ENCODE results near the gene MRPL44. TPM values are rescaled to one million over a fixed set of nuclear protein-coding genes. Genes with fewer than 3 reads are reported as not detected.
A peak's percentile ranks its signal among the peaks of the same experiment; 100 is the strongest.

Gene MRPL44
- total and polyA plus RNA-seq, 7 experiments from 2014 or later: 18.0 to 36.2 (median 26.9) TPM

- H3K36me3 ChIP-seq (ENCODE audit: control insufficient read depth in 2 of 3, insufficient read depth in 3 of 3, low read length in 3 of 3): peaks cover 0 to 11% (median 0%) of the 10 kb centered on the region in 3 experiments
- H3K27ac ChIP-seq (ENCODE audit: low read depth, low read length): no peak overlapping the region
- no peaks in the 10 kb centered on the region for H3K27me3 ChIP-seq (ENCODE audit: control insufficient read depth in 2 of 2, insufficient read depth in 2 of 2, low read length in 2 of 2)
- ATAC-seq (no peak), DNase-seq (no peak)
- peak overlapping the region in 9 of 10 donors; percentile 2 to 29 (median 16) for H3K4me3 Mint-ChIP-seq
- ChIA-PET CTCF (interaction anchor here (0.6 kb wide), 1 partner anchor 113 kb away, joined by 3 read pairs; no protein-coding TSS in a partner anchor), POLR2A (interaction anchor here (1.3 kb wide), 1 partner anchor 11 kb away, joined by 7 read pairs; no protein-coding TSS in a partner anchor)
- peaks cover 0 to 11% (median 0%) of the 10 kb centered on the region in 5 donors for H3K36me3 Mint-ChIP-seq
- H3K27me3 Mint-ChIP-seq: no peaks in the 10 kb centered on the region
- intact Hi-C loops (cut with micrococcal nuclease): loop anchor here in 1 of 2 donors (1.0 to 10.0 kb wide), 3 partner anchors 8 to 973 kb away; partner anchors contain the start of gene MRPL44
- H3K4me1 Mint-ChIP-seq: peaks cover 21 to 66% (median 58%) of the 10 kb centered on the region in 7 donors
- no peaks in the 10 kb centered on the region for H3K9me3 ChIP-seq (ENCODE audit: control insufficient read depth in 2 of 3, low read length in 3 of 3)
- H3K4me1 ChIP-seq (ENCODE audit: control insufficient read depth in 2 of 2, insufficient read depth in 2 of 2, low read length in 2 of 2): peaks cover 13 to 34% of the 10 kb centered on the region in 2 donors
- H3K4me3 ChIP-seq (ENCODE audit: low read length): no peak overlapping the region
- peak overlapping the region in 6 of 9 donors; percentile 36 to 94 (median 76) for H3K27ac Mint-ChIP-seq
- H3K9me3 Mint-ChIP-seq: no peaks in the 10 kb centered on the region
Observed at GRCh38 chr2:223949241-223949840, 7.9 kb upstream of the MRPL44 start.

- ATAC-seq (no peak), DNase-seq (no peak)
- H3K9me3 ChIP-seq (ENCODE audit: control insufficient read depth in 2 of 3, low read length in 3 of 3): no peaks in the 10 kb centered on the region
- H3K27ac ChIP-seq (ENCODE audit: low read depth, low read length): no peak overlapping the region
- H3K27me3 ChIP-seq (ENCODE audit: control insufficient read depth in 2 of 2, insufficient read depth in 2 of 2, low read length in 2 of 2): no peaks in the 10 kb centered on the region
- H3K4me1 ChIP-seq (ENCODE audit: control insufficient read depth in 2 of 2, insufficient read depth in 2 of 2, low read length in 2 of 2): peaks cover 10 to 29% of the 10 kb centered on the region in 2 donors
- H3K4me3 Mint-ChIP-seq: peak overlapping the region in 8 of 10 donors; percentile 26 to 69 (median 50)
- H3K9me3 Mint-ChIP-seq: no peaks in the 10 kb centered on the region
- peak overlapping the region in 7 of 9 donors; percentile 26 to 94 (median 69) for H3K27ac Mint-ChIP-seq
- no peak overlapping the region for H3K4me3 ChIP-seq (ENCODE audit: low read length)
- H3K36me3 Mint-ChIP-seq: peaks cover 0 to 9% (median 0%) of the 10 kb centered on the region in 5 donors
- intact Hi-C loops (cut with micrococcal nuclease): loop anchor here in 1 of 2 donors (10.0 kb wide), 3 partner anchors 226 to 1104 kb away; no protein-coding TSS in a partner anchor
- H3K4me1 Mint-ChIP-seq: peaks cover 18 to 69% (median 51%) of the 10 kb centered on the region in 7 donors
- H3K36me3 ChIP-seq (ENCODE audit: control insufficient read depth in 2 of 3, insufficient read depth in 3 of 3, low read length in 3 of 3): no peaks in the 10 kb centered on the region
- ChIA-PET POLR2A (interaction anchor here (1.3 kb wide), 1 partner anchor 9 kb away, joined by 7 read pairs; no protein-coding TSS in a partner anchor), CTCF (no interaction called here)
- no peaks in the 10 kb centered on the region for H3K27me3 Mint-ChIP-seq
Observed at GRCh38 chr2:223950448-223951347, 6.6 kb upstream of the MRPL44 start.

- DNase-seq: no peak
- H3K36me3 Mint-ChIP-seq: peaks cover 0 to 9% (median 0%) of the 10 kb centered on the region in 5 donors
- intact Hi-C loops (cut with micrococcal nuclease): loop anchor here in 1 of 2 donors (10.0 kb wide), 3 partner anchors 228 to 1102 kb away; no protein-coding TSS in a partner anchor
- H3K9me3 Mint-ChIP-seq: peaks cover 0 to 4% (median 0%) of the 10 kb centered on the region in 11 donors
- Histone ChIP-seq H3K27me3 (ENCODE audit: control insufficient read depth in 2 of 2, insufficient read depth in 2 of 2, low read length in 2 of 2) (no peaks in the 10 kb centered on the region), H3K27ac (ENCODE audit: low read depth, low read length) (no peak overlapping the region), H3K4me1 (ENCODE audit: control insufficient read depth in 2 of 2, insufficient read depth in 2 of 2, low read length in 2 of 2) (peaks cover 0 to 29% of the 10 kb centered on the region in 2 donors), H3K36me3 (ENCODE audit: control insufficient read depth in 2 of 3, insufficient read depth in 3 of 3, low read length in 3 of 3) (peaks cover 0 to 1% (median 0%) of the 10 kb centered on the region in 3 experiments), H3K4me3 (ENCODE audit: low read length) (no peak overlapping the region), H3K9me3 (ENCODE audit: control insufficient read depth in 2 of 3, low read length in 3 of 3) (no peaks in the 10 kb centered on the region)
- peaks cover 16 to 64% (median 45%) of the 10 kb centered on the region in 7 donors for H3K4me1 Mint-ChIP-seq
- H3K4me3 Mint-ChIP-seq: peak overlapping the region in 1 of 10 donors; percentile 22
- ATAC-seq: no peak
- H3K27me3 Mint-ChIP-seq: no peaks in the 10 kb centered on the region
- CTCF ChIA-PET: no interaction called here
- peak overlapping the region in 2 of 9 donors; percentile 13 to 27 for H3K27ac Mint-ChIP-seq
- POLR2A ChIA-PET: no interaction called here
Observed at GRCh38 chr2:223952280-223952968, 4.8 kb upstream of the MRPL44 start.

GRCh38 chr2:223954401-223954800 lies 2.9 kb upstream of the MRPL44 start:
- no peak overlapping the region for H3K27ac Mint-ChIP-seq
- ChIA-PET CTCF (interaction anchor here (1.3 to 1.8 kb wide), 2 partner anchors 10 to 16 kb away, joined by 4 to 8 read pairs; partner anchors contain the start of gene WDFY1), POLR2A (interaction anchor here (1.5 to 2.0 kb wide), 2 partner anchors 9 to 11 kb away, joined by 4 to 14 read pairs; partner anchors contain the start of gene WDFY1)
- H3K4me3 Mint-ChIP-seq: no peak overlapping the region
- H3K36me3 ChIP-seq (ENCODE audit: control insufficient read depth in 2 of 3, insufficient read depth in 3 of 3, low read length in 3 of 3): peaks cover 0 to 5% (median 0%) of the 10 kb centered on the region in 3 experiments
- ATAC-seq (no peak), DNase-seq (no peak)
- H3K9me3 ChIP-seq (ENCODE audit: control insufficient read depth in 2 of 3, low read length in 3 of 3): no peaks in the 10 kb centered on the region
- intact Hi-C loops (cut with micrococcal nuclease): loop anchor here in 1 of 2 donors (10.0 kb wide), 3 partner anchors 230 to 1100 kb away; no protein-coding TSS in a partner anchor
- H3K9me3 Mint-ChIP-seq: peaks cover 0 to 4% (median 0%) of the 10 kb centered on the region in 11 donors
- peaks cover 12 to 39% of the 10 kb centered on the region in 2 donors for H3K4me1 ChIP-seq (ENCODE audit: control insufficient read depth in 2 of 2, insufficient read depth in 2 of 2, low read length in 2 of 2)
- peaks cover 0 to 2% (median 0%) of the 10 kb centered on the region in 5 donors for H3K36me3 Mint-ChIP-seq
- H3K4me1 Mint-ChIP-seq: peaks cover 17 to 63% (median 51%) of the 10 kb centered on the region in 7 donors
- no peak overlapping the region for H3K4me3 ChIP-seq (ENCODE audit: low read length)
- no peaks in the 10 kb centered on the region for H3K27me3 ChIP-seq (ENCODE audit: control insufficient read depth in 2 of 2, insufficient read depth in 2 of 2, low read length in 2 of 2)
- H3K27ac ChIP-seq (ENCODE audit: low read depth, low read length): no peak overlapping the region
- no peaks in the 10 kb centered on the region for H3K27me3 Mint-ChIP-seq

- H3K4me3 ChIP-seq (ENCODE audit: low read length): no peak overlapping the region
- Mint-ChIP-seq H3K27me3 (no peaks in the 10 kb centered on the region), H3K27ac (peak overlapping the region; percentile 54 to 98 (median 94)), H3K9me3 (peaks cover 0 to 4% (median 0%) of the 10 kb centered on the region in 11 donors), H3K4me3 (peak overlapping the region; percentile 66 to 97 (median 94)), H3K36me3 (peaks cover 4 to 17% (median 15%) of the 10 kb centered on the region in 5 donors), H3K4me1 (peaks cover 25 to 66% (median 57%) of the 10 kb centered on the region in 7 donors)
- ChIA-PET CTCF (interaction anchor here (1.1 kb wide), 1 partner anchor 121 kb away, joined by 3 read pairs; no protein-coding TSS in a partner anchor), POLR2A (interaction anchor here (2.8 kb wide), 1 partner anchor 11 kb away, joined by 30 read pairs; the partner anchor contains the start of gene WDFY1)
- no peaks in the 10 kb centered on the region for H3K9me3 ChIP-seq (ENCODE audit: control insufficient read depth in 2 of 3, low read length in 3 of 3)
- no peaks in the 10 kb centered on the region for H3K27me3 ChIP-seq (ENCODE audit: control insufficient read depth in 2 of 2, insufficient read depth in 2 of 2, low read length in 2 of 2)
- no peak overlapping the region for H3K27ac ChIP-seq (ENCODE audit: low read depth, low read length)
- no peak for DNase-seq
- H3K36me3 ChIP-seq (ENCODE audit: control insufficient read depth in 2 of 3, insufficient read depth in 3 of 3, low read length in 3 of 3): peaks cover 0 to 5% (median 0%) of the 10 kb centered on the region in 3 experiments
- intact Hi-C loops (cut with micrococcal nuclease): loop anchor here (2.0 to 10.0 kb wide), 9 partner anchors 91 to 1299 kb away; partner anchors contain the start of genes ACSL3 (in 1 of the 2), AP1S3 (in 1 of the 2), DOCK10 (in 1 of the 2) and FARSB (in 1 of the 2)
- H3K4me1 ChIP-seq (ENCODE audit: control insufficient read depth in 2 of 2, insufficient read depth in 2 of 2, low read length in 2 of 2): peaks cover 31 to 40% of the 10 kb centered on the region in 2 donors
- no peak for ATAC-seq
Observed at GRCh38 chr2:223956300-223956699, 963 bp upstream of the MRPL44 start.

Measured in naive thymus-derived CD4-positive, alpha-beta T cell (primary cell).